Glomerular visceral epithelial cell (primary cell): Measurements from ENCODE around the gene KDM2A.

Experiments used
- DNase-seq: peaks from one replicate; pipeline ENCODE4 v3.0.0-alpha.2; 2016; ENCODE audit errors: extremely low spot score

The KDM2A gene

DNA sequence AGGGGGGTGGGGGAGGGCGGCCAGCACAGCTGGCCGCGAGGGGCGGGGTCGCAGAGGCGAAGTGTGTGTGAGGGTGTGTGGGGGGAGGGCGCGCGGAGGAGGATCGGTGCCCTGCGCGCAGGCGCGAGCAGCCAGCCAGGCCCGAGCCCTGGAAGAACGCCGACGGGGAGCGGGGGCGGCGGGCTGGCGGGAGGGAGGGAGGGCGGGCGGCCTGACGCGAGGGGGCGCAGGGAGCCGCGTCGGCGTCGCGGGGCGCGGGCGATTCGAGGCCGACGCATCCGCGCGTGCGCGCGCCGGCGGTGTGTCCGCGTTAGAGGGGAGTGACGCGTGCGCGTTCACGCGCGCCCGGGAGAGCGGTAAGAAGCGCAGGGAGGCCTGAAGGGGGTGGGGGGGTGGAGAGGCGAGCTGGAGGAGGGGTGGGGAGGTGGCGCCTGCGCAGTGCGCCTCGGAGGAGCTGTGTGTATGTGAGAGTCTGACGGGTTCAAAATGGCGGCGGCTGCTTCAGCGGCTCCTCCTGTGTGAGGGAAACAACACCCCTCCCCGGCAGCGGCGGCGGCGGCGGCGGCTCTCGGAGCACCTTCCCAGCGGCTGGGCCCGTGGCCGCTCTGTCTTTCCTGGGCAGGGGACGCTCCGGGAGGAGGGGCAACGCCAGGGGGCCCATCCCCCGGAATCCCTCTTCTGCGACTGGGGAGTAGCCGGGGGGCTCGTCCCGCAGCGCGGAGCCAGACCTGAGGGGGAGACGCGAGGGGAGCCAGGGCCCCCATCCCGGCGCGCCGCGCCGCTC, at the start of gene KDM2A:
Gene KDM2A, plus strand, starts transcription at position 463 of the 784 bp plus-strand sequence. CDS start 2,054 bp downstream, outside the sequence.
- peak; percentile 99 for DNase-seq

DNA sequence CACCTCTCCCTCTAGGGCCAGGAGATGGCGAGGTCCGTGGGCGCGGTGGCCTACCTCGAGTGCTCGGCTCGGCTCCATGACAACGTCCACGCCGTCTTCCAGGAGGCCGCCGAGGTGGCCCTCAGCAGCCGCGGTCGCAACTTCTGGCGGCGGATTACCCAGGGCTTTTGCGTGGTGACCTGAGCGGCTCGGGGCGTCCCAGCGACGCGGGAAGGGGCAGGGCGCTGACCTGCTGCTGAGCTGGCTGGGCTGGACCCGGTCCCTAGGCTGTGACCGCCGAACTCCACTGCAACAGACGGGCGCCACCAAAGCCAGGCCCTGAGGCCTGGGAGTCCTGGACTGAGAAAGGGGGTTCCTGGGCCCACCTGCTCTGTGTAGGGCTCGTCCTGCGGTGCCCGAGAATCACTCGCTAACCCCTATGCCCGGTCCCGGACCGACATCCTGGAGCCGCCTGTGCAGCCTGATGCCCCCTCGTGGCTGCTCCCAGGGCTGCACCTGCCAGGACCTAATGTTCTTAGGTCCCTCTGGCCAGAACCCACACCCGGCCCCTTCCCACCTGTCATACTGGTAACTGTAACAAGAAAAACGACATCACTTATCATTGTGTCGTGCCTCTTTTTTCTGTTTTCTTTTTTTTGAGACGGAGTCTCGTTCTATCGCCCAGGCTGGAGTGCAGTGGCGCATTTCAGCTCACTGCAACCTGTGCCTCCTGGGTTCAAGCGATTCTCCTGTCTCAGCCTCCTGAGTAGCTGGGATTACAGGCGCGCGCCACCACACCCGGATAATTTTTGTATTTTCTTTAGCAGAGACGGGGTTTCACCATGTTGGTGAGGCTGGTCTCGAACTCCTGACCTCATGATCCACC, 47.4 kb upstream of the KDM2A start:
- peak; percentile 49 for DNase-seq

DNA sequence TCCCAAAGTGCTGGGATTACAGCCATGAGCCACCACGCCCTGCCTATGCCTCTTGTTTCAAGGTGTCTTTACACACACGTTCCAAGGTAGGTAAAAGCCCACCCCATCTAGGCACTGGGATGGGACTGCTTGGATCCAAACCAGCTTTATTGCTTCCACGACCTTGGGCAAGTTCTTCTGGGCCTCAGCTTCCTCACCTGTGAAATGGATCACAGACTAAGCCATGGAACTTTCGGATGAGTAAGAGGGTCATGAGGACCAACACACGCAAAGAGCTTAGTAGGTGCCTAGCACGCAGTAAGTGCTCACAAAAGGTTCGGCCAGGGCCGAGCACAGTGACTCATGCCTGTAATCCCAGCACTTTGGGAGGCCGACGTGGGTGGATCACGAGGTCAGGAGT, 46.8 kb upstream of the KDM2A start:
- DNase-seq = no peak

DNA sequence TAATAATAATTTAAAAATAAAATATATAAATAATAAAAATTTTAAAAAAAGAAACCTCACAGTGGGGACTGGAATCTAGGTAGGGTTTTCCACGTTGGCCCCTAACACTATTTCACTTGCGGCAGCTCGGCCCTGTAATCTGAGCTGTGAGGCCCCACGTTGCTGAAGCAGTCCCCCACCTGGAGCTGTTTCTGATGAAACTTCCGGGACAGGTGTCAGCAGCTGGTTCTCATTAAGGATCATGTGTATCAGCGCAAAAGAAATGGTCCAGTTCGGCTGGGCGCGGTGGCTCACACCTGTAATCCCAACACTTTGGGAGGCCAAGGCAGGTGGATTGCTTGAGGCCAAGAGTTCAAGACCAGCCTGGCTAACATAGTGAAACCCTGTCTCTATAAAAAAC, 45.2 kb upstream of the KDM2A start:
- DNase-seq = no peak

DNA sequence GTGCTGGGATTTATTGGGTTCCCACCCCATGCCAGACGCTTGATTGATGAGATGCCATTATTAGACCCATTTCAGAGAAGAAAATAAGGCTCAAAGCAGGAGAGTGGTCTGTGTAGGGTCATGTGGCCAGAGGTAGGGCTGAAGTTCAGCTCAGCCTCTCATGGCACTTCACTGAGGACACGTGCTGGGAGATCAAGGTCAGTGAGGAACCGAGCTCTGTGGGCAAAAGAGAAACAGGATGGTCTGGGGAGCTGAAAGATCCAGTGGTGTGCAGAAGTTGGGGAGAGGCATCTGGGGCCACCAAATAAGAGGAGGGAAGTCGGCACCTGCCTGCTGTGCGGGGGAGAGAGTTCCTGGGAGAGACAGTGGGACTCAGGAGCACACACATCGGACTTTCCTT, 42.9 kb upstream of the KDM2A start:
- no peak for DNase-seq

DNA sequence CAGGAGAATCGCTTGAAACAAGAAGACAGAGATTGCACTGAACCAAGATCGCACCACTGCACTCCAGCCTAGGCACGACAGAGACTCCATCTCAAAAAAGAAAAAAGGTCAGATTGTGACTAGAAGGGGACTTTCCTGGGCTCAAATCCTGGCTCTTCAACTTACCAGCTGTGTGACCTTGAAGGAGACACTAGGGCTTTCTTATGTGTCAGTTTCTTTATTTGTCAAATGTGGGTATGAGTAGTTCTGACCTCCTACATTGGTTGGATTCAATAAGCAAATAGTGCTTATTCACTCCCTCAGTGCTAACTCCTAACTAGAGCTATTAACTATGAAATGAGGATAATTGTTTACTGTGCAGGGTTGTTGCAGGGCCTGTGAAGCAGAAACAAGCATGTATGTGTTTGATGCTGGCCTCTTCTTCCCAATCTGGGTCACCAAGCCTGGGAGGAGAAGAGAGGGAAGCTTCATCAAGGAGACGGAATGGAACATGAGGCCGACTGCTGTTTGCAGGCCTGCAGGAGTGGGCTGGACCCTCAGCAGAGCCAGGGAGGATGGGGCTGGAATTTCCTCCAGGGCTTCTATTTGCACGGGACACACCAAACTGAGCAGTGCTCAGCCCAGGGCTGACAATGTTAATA, 39.9 kb upstream of the KDM2A start:
- DNase-seq = no peak

DNA sequence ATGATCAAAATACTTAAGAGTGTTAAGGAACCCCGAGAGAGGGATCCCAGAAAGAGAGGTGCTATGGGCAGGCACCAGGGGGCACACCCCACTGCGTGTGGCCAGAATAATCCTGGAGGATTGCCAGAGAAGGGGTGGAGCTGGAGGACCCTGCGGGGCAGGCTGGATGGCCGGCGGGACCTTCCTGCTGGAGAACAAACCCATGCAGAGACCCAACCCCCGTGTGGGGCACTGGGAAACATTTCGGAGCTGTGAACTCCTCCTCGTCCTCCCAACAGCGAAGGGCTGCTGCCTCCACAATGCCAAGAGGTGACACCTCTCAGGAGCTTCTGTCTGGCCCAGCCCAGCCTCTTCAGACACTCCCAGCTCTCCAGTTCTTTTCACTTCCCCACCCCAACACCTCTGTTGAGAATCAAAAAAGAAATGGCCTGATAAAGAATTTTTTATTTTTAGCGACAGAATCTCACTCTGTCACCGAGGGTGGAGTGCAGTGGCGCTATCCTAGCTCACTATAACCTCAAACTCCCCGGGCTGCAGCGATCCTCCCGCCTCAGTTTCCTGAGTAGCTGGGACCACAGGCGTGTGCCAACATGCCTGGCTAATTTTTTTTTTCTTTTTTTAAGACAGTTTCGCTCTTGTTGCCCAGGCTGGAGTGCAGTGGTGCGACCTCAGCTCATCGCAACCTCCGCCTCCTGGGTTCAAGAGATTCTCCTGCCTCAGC, 36.8 kb upstream of the KDM2A start:
- no peak for DNase-seq

DNA sequence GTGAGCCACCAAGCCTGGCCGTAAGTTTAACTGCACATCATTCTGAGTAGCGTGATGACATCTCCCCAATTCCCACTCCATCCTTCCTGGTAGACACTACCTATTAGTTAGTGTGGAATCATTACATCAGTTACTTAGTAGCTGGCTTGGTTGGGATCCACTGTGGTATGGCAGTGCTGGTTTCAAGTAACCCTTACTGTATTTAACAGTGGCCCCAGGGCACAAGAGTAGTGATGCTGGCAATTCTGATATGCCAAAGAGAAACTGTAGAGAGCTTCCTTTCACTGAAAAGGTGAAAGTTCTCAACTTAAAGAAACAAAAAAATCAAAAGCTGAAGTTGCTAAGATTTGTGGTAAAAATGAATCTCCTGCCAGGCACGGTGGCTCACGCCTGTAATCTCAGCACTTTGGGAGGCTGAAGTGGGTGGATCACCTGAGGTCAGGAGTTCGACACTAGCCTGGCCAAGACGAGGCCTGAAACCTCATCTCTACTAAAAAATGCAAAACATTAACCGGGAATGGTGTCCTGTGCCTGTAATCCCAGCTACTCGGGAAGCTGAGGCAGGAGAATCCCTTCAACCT, 35.2 kb upstream of the KDM2A start:
- DNase-seq = no peak

DNA sequence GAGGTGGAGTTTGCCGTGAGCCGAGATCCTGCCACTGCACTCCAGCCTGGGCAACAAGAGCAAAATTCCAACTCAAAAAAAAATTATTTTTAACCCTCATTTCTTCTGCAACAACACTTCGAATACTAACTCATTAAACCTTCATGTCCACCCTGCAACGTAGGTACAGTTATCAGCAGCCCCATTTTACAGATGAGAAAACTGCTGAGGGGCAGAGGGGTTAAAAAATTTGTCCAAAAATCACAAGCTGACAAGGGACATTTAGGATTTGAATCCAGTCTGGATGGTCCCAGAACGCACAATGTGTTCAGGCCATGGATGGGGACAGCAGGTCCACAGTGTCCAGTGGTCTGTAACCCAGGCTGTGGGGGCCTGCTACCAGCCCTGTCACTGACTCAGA, 33.4 kb upstream of the KDM2A start:
- DNase-seq = no peak

DNA sequence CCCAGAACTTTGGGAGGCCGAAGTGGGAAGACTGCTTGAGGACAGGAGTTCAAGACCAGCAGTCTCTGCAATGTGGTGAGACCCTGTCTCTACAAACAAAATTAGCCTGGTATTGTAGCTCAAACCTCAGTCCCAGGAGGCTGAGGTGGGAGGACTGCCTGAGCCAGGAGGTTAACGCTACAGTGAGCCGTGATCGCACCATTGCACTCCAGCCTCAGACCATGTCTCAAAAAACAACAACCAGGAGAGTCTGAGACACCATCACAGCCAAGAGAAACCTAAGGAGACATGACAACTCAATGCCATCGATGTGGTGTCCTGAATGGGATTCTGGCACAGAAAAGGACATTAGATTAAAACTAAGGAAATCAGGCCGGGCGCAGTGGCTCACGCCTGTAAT, 28.3 kb upstream of the KDM2A start:
- DNase-seq = no peak

DNA sequence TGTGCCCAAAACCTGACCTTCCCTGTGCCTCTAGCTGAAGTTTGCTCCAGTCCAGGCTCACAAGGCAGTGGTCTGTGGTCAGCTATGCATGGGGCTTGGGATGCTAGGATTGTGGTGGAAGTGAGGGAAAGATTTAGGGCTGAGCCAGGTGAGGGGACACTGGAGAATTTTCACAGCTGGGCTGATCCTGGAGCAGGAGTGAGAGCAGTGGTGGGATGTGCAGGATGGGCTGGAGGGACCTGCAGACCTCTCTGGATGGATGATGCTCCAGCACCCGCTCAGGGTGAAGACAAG, 23.9 kb upstream of the KDM2A start:
- no peak for DNase-seq

DNA sequence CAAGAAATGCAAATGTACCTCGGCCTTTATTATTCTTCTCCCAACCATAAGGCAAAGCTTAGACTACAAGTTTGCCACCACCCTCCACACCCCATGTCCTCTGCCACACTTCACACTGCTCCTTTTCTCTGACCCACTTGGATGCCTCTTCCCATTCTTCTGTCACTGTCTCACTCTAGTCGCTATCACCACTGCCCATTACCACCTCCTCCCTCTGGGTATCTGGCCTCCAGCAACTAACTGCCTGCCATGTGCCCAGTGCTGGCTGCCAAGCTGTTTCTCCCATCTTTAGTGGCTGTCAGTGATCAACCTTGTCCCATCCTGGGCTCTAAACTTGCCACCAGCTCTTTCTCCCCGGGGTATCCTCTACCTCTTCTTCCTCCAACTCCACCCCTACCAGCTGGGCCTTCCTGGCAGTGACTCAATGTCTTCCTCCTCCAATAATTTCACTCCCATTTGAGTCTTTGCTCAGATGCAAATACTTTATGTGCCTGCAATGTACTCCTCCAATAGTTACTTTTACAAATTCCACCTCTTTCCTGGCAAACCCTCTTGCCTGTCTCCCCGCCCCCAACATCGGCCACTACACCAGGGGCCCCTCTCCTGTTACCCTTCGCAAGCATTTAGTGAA, 20.1 kb upstream of the KDM2A start:
- no peak for DNase-seq

DNA sequence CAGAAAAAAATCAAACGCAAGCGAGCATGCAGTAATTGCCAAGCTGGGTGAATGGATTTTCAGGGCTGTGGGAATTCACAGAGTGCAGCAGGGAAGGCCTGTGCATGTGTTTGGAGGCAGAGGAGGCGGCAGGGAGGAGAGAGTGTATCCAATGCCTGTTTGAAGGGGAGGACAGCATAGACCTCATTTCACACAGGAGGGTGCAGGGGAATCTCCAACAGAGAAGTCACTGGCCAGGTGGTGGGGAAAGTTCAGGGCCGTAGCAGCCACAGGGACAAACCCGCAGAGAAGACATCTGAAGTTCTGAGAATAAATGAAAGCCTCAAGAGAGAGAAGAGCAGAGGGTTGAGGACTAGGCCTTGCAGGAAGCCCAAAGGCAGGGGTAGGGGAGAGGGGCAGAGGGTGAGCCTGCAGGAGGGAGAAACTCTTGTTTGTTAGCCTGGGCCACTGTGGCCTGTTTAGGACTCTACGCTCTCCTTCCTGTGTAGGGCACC, 19.2 kb upstream of the KDM2A start:
- no peak for DNase-seq

DNA sequence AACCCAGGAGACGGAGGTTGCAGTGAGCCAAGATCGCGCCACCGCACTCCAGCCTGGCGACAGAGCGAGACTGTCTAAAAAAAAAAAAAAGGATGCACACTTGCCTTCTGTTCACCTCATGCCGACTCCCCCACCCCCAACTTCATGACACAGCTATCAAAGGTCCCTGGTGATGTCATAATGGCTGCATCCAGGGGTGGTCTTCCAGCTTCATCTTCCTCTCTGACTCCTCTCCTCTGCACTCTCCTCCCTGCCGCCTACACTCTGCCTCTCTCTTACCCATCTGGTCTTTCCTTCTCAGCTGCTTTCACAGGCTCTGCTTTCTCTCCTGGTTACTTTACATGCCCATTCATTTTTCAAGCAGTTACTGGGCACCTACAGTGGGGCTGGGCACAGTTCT, 16.4 kb upstream of the KDM2A start:
- no peak for DNase-seq

DNA sequence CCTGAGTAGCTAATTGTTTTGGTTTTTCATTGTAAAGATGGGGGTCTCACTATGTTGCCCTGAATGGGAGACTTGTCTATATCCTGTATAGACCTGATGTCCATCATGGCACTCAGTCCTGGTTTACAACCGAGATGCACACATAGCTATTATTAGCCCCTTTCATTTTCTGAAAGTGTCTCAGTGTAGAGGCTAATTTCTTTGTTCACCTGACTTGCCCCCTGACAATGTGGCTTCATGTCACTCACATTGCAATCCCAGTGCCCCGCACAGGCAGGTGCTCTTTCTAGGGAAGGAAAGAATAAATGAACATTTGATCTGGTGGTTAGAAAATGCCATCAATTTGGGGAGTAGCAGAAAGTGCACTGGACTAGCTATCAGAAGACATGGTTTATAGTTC, 13.1 kb upstream of the KDM2A start:
- no peak for DNase-seq

DNA sequence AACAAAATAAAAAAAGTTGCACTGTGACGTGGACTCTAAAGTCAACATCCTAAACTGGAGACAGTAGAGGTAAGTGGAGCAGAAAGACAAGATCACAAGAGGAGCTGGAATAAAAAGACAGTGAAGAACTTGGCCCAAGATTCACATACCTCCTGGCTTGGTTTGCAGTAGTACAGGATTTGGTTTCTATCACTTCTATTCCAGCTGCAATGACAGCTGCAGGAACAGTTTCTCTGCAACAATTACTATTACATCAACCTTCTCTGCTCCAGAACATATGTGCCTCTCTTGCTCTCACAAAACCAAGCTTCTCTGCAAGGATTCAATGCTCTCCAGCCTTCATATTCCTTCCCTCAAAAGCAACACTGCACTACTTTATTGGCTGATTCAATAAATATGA, 7.8 kb upstream of the KDM2A start:
- DNase-seq = no peak

DNA sequence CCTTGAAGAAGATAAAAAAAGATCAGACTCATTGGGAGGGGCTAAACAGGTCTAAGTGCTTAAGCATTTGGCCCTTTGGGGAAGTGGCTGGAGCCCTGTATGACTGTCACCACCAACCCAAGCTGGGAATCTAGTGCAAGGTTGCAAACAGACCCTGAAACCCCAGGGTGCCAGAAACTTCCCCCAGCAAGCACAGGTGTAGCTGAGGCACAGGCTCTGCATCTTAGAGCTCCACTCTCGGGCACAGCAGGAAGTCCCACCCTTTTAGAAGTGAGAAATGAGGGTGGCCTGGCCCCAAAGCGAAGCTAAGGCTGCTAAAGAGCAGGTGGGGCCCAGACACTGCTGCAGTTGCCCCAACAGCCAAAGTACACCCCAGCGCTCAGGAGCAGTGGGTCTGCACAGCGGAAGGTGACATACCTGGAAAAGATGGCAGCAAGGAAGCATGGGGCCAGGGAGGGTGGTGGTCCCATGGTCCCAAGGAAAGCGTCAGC, 5.8 kb upstream of the KDM2A start:
- no peak for DNase-seq

DNA sequence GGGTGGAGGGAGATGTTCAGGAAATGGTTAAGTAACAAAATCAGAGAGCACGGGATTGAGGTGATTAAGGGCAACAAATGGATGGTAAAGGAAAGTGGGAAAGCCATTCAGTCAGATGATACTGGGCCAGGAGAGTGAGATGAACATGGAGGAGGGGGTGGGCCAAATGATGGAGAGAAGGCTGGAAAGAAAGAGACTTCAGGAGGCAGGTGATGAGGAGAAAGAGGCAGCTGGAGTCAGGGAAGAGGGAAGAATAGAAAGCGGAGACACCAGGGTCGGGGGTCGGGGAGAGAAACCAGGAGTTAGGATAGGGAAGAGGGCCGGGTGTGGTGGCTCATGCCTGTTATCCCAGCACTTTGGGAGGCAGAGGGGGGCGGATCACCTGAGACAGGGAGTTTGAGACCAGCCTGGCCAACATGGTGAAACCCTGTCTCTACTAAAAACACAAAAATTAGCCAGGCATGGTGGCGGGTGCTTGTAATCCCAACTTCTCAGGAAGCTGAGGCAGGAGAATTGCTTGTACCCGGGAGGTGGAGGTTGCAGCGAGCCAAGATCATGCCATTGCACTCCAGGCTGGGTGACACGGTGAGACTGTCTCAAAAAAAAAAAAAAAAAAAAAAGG, 4.7 kb upstream of the KDM2A start:
- no peak for DNase-seq

DNA sequence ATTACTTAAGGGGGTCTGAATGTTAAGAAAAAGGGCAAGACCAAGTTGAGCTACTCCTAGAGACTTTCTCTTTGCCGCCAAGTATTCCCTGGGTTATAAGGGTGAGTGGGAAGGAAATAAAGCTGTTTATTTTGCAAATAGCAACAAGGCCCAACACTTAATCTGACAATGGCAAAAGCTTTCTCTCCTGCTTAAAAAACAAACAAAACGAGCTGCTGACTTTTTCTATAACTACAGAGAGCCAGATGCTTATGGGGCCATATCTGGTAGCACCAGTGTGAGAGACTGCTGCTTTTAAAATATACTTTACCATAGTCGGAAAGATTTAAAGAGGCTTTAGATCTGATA, 2.3 kb upstream of the KDM2A start:
- no peak for DNase-seq

DNA sequence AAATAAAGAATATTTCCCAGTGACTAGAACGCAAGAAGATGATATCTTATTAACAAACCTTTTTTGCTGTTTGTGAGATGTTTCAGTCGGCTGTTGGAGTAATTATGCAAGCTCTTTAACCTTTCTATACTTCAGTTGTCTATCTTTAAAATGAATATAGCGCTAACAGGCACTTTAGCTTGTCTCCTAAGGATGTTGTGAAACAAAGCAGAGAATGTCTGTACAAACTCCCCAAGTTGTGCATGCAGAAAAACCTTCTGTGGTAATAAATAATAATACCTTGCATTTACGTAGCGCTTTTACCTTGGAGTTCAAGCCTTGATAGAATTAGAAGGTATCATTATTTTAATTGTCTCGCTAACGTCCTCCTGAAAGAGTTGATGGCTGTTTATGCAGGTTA, 1.9 kb upstream of the KDM2A start:
- DNase-seq = no peak
